ENCODE measurements around the gene DNM3. TPM values are rescaled to one million over a fixed set of nuclear protein-coding genes. Genes with fewer than 3 reads are reported as not detected.

The DNM3 gene
- polyA plus RNA-seq, 1 donor (not counting 4 experiments of a cell fraction or from before 2014, with no cell fraction given), result 2.0 TPM

- DNase-seq (ENCODE audit: low read depth, low spot score) (no peak), FAIRE-seq (no peak)
- Histone ChIP-seq H3K27ac (ENCODE audit: control insufficient read depth, insufficient read depth, low read length) (no peak overlapping the region), H3K79me2 (ENCODE audit: control insufficient read depth, insufficient read depth, low read length) (no peaks in the 10 kb centered on the region), H3K4me2 (ENCODE audit: control insufficient read depth, extremely low read depth, insufficient read depth, low read depth, low read length) (no peak overlapping the region), H3K9ac (ENCODE audit: control insufficient read depth, extremely low read depth, insufficient read depth, low read length) (no peak overlapping the region), H3K4me3 (ENCODE audit: control insufficient read depth in 2 of 3, extremely low read depth in 1 of 3, insufficient read depth in 2 of 3, low read depth in 1 of 3, low read length in 3 of 3) (no peak overlapping the region), H2AFZ (ENCODE audit: control insufficient read depth, low read length) (no peak overlapping the region), H3K27me3 (ENCODE audit: control insufficient read depth, extremely low read depth, insufficient read depth, low read length) (no peaks in the 10 kb centered on the region), H4K20me1 (ENCODE audit: control insufficient read depth, extremely low read depth, insufficient read depth, low read length) (no peaks in the 10 kb centered on the region), H3K9me3 (ENCODE audit: control insufficient read depth, low read depth, low read length) (no peaks in the 10 kb centered on the region), H3K9me1 (ENCODE audit: control insufficient read depth, extremely low read depth, insufficient read depth, low read length) (no peaks in the 10 kb centered on the region), H3K4me1 (ENCODE audit: control insufficient read depth, extremely low read depth, insufficient read depth, low read length) (peaks cover 5% of the 10 kb centered on the region), H3K36me3 (ENCODE audit: control insufficient read depth in 2 of 2, extremely low read depth in 1 of 2, insufficient read depth in 2 of 2, low read length in 2 of 2) (no peaks in the 10 kb centered on the region)
- dilution Hi-C loops (cut with MboI; ENCODE audit: extremely low pct_ligation_motif_present, low sequenced_read_pairs), result no loop called here
- TF ChIP-seq CTCF (optimal IDR thresholded peaks at IDR 0.05 in 1 of 3, IDR thresholded peaks at IDR 0.05 in 1 of 3, conservative IDR thresholded peaks at IDR 0.05 in 1 of 3; ENCODE audit: extremely low read depth in 1 of 3, insufficient read depth in 2 of 3, low read length in 3 of 3), result no peak
These were observed 244.8 kb downstream of the DNM3 start for GRCh38 chr1:172086137-172086536.

- Histone ChIP-seq H3K4me3 (ENCODE audit: control insufficient read depth in 2 of 3, extremely low read depth in 1 of 3, insufficient read depth in 2 of 3, low read depth in 1 of 3, low read length in 3 of 3) (no peak overlapping the region), H3K36me3 (ENCODE audit: control insufficient read depth in 2 of 2, extremely low read depth in 1 of 2, insufficient read depth in 2 of 2, low read length in 2 of 2) (no peaks in the 10 kb centered on the region), H3K9ac (ENCODE audit: control insufficient read depth, extremely low read depth, insufficient read depth, low read length) (no peak overlapping the region), H3K4me1 (ENCODE audit: control insufficient read depth, extremely low read depth, insufficient read depth, low read length) (no peaks in the 10 kb centered on the region), H3K9me3 (ENCODE audit: control insufficient read depth, low read depth, low read length) (no peaks in the 10 kb centered on the region), H2AFZ (ENCODE audit: control insufficient read depth, low read length) (no peak overlapping the region), H3K9me1 (ENCODE audit: control insufficient read depth, extremely low read depth, insufficient read depth, low read length) (no peaks in the 10 kb centered on the region), H3K27me3 (ENCODE audit: control insufficient read depth, extremely low read depth, insufficient read depth, low read length) (no peaks in the 10 kb centered on the region), H3K79me2 (ENCODE audit: control insufficient read depth, insufficient read depth, low read length) (no peaks in the 10 kb centered on the region), H3K27ac (ENCODE audit: control insufficient read depth, insufficient read depth, low read length) (no peak overlapping the region), H4K20me1 (ENCODE audit: control insufficient read depth, extremely low read depth, insufficient read depth, low read length) (no peaks in the 10 kb centered on the region), H3K4me2 (ENCODE audit: control insufficient read depth, extremely low read depth, insufficient read depth, low read depth, low read length) (no peak overlapping the region)
- no peak for TF ChIP-seq EZH2 (IDR thresholded peaks at IDR 0.05; ENCODE audit: low read length)
- no peak for TF ChIP-seq CTCF (optimal IDR thresholded peaks at IDR 0.05 in 1 of 3, IDR thresholded peaks at IDR 0.05 in 1 of 3, conservative IDR thresholded peaks at IDR 0.05 in 1 of 3; ENCODE audit: extremely low read depth in 1 of 3, insufficient read depth in 2 of 3, low read length in 3 of 3)
- dilution Hi-C loops (cut with MboI; ENCODE audit: extremely low pct_ligation_motif_present, low sequenced_read_pairs), result no loop called here
- no peak for FAIRE-seq
- no peak for DNase-seq (ENCODE audit: low read depth, low spot score)
These were observed 247.0 kb downstream of the DNM3 start for GRCh38 chr1:172088256-172088655.
